Keratinocyte (primary cell): Measurements from ENCODE around the gene PARD6B. TPM values are rescaled to one million over a fixed set of nuclear protein-coding genes. Genes with fewer than 3 reads are reported as not detected.
"Not testable (repeated sequence)": the region's sequence is repeated elsewhere in the genome, so short reads cannot be mapped to it uniquely, and the experiment has no call there.

Source experiments
- DNase-seq: peaks from one replicate; pipeline ENCODE4 v3.0.0-alpha.2; 2011; ENCODE audit warnings: low read depth, missing footprints, low spot score
- FAIRE-seq: peaks from 2 replicates; lab custom pipeline; 2011; peaks lifted over from hg19 to GRCh38; lab: Jason Lieb, UNC
- H2AFZ ChIP-seq: 2 replicates; pipeline ENCODE4 v1.6.0; 2012; ENCODE audit warnings: low read length, control low read depth, inconsistent platforms; ENCODE audit not compliant: control insufficient read depth
- H3K27ac ChIP-seq: 2 replicates; pipeline ENCODE4 v1.5.1; 2011; ENCODE audit warnings: low read length; ENCODE audit not compliant: control insufficient read depth, insufficient read depth
- H3K27me3 ChIP-seq: 3 replicates; pipeline ENCODE4 v1.6.0; 2011; ENCODE audit warnings: low read length; ENCODE audit not compliant: control insufficient read depth, insufficient read depth; ENCODE audit errors: extremely low read depth
- H3K36me3 ChIP-seq, 2 experiments: 2 replicates in 1 of 2; 3 replicates in 1 of 2; pipeline ENCODE4 v1.5.1; 2011; ENCODE audit warnings: low read length in 2 of 2, mild to moderate bottlenecking in 1 of 2; ENCODE audit not compliant: control insufficient read depth in 2 of 2, insufficient read depth in 2 of 2; ENCODE audit errors: extremely low read depth in 1 of 2
- H3K4me1 ChIP-seq: 3 replicates; pipeline ENCODE4 v1.5.1; 2011; ENCODE audit warnings: low read length; ENCODE audit not compliant: control insufficient read depth, insufficient read depth; ENCODE audit errors: extremely low read depth
- H3K4me2 ChIP-seq: 3 replicates; pipeline ENCODE4 v1.6.0; 2011; ENCODE audit warnings: low read depth, low read length; ENCODE audit not compliant: control insufficient read depth, insufficient read depth; ENCODE audit errors: extremely low read depth
- H3K4me3 ChIP-seq, 3 experiments: fragments of 200-600 bp in 1 of 3; sonication (generic) in 1 of 3; 2 replicates in 2 of 3; 3 replicates in 1 of 3; pipeline ENCODE4 v1.5.1; 2011 to 2016; ENCODE audit warnings: low read length in 3 of 3, mild to moderate bottlenecking in 3 of 3, control low read depth in 2 of 3, inconsistent platforms in 1 of 3, low read depth in 1 of 3, mixed read lengths in 1 of 3, mixed run types in 1 of 3, moderate library complexity in 1 of 3; ENCODE audit not compliant: control insufficient read depth in 2 of 3, insufficient read depth in 2 of 3; ENCODE audit errors: extremely low read depth in 1 of 3
- H3K79me2 ChIP-seq: 2 replicates; pipeline ENCODE4 v1.6.0; 2012; ENCODE audit warnings: low read length; ENCODE audit not compliant: control insufficient read depth, insufficient read depth
- H3K9ac ChIP-seq: 3 replicates; pipeline ENCODE4 v1.6.0; 2011; ENCODE audit warnings: low read length; ENCODE audit not compliant: control insufficient read depth, insufficient read depth; ENCODE audit errors: extremely low read depth
- H3K9me1 ChIP-seq: 3 replicates; pipeline ENCODE4 v1.6.0; 2011; ENCODE audit warnings: low read length; ENCODE audit not compliant: control insufficient read depth, insufficient read depth; ENCODE audit errors: extremely low read depth
- H3K9me3 ChIP-seq: 2 replicates; pipeline ENCODE4 v1.5.1; 2012; ENCODE audit warnings: low read depth, low read length; ENCODE audit not compliant: control insufficient read depth
- H4K20me1 ChIP-seq: 3 replicates; pipeline ENCODE4 v1.6.0; 2011; ENCODE audit warnings: low read length; ENCODE audit not compliant: control insufficient read depth, insufficient read depth; ENCODE audit errors: extremely low read depth
- CTCF ChIP-seq, 3 experiments: IDR thresholded peaks in 1 of 3; conservative IDR thresholded peaks in 1 of 3; optimal IDR thresholded peaks in 1 of 3; 2 replicates in 2 of 3; 3 replicates in 1 of 3; pipeline versions ENCODE3 to v1.5.1; 2011; ENCODE audit warnings: low read length in 3 of 3, mild to moderate bottlenecking in 3 of 3, moderate library complexity in 2 of 3, control low read depth in 1 of 3, inconsistent platforms in 1 of 3; ENCODE audit not compliant: insufficient read depth in 2 of 3; ENCODE audit errors: extremely low read depth in 1 of 3
- EZH2 ChIP-seq: IDR thresholded peaks from one replicate; pipeline ENCODE4 v1.6.1; 2012; ENCODE audit warnings: inconsistent platforms, mild to moderate bottlenecking, low read length, moderate library complexity
- dilution Hi-C: fragments of 300-500 bp; cut with MboI; formaldehyde crosslinking; loops from one replicate; pipeline ENCODE4 v1.7.0; 2020; ENCODE audit warnings: low sequenced_read_pairs; ENCODE audit not compliant: extremely low pct_ligation_motif_present
- polyA plus RNA-seq, 5 experiments: library from polyadenylated mRNA; depleted of rRNA in 3 of 5; stranded (reverse) in 3 of 5; stranded (forward) in 1 of 5; unstranded in 1 of 5; fragments of >200 nt; gene quantifications; 1 replicate in 1 of 5; 2 replicates in 3 of 5; 3 replicates in 1 of 5; pipeline versions ENCODE4 v1.2.1 to v1.2.3, GENCODE V29; 2011 to 2012; ENCODE audit warnings: missing spikeins in 2 of 5, low read depth in 1 of 5, low replicate concordance in 1 of 5

Gene PARD6B
- polyA plus RNA-seq, 1 donor (not counting 4 experiments of a cell fraction or from before 2014, with no cell fraction given), result 2.0 TPM

- Histone ChIP-seq H3K79me2 (no peaks in the 10 kb centered on the region), H3K4me3 (no peak overlapping the region), H3K9ac (no peak overlapping the region), H4K20me1 (no peaks in the 10 kb centered on the region), H3K4me1 (no peaks in the 10 kb centered on the region), H3K9me3 (no peaks in the 10 kb centered on the region), H3K27me3 (no peaks in the 10 kb centered on the region), H3K9me1 (no peaks in the 10 kb centered on the region), H3K27ac (no peak overlapping the region), H3K4me2 (no peak overlapping the region), H3K36me3 (no peaks in the 10 kb centered on the region), H2AFZ (no peak overlapping the region)
- no peak for TF ChIP-seq CTCF (optimal IDR thresholded peaks at IDR 0.05 in 1 of 3, IDR thresholded peaks at IDR 0.05 in 1 of 3, conservative IDR thresholded peaks at IDR 0.05 in 1 of 3; ENCODE audit: extremely low read depth in 1 of 3, insufficient read depth in 2 of 3, low read length in 3 of 3)
- no peak for TF ChIP-seq EZH2
- dilution Hi-C loops, result no loop called here
- no peak for DNase-seq
- no peak for FAIRE-seq
Observed at GRCh38 chr20:50777373-50777772, 46.0 kb downstream of the PARD6B start.

GRCh38 chr20:50778994-50779393 is 47.6 kb downstream of the PARD6B start:
- FAIRE-seq, DNase-seq, dilution Hi-C loops, H3K27me3 ChIP-seq, H3K4me2 ChIP-seq, H3K9me1 ChIP-seq, H3K79me2 ChIP-seq, H3K36me3 ChIP-seq, H3K9me3 ChIP-seq, H3K4me3 ChIP-seq, H3K9ac ChIP-seq, H3K27ac ChIP-seq, H4K20me1 ChIP-seq, H3K4me1 ChIP-seq, H2AFZ ChIP-seq: not testable (repeated sequence)

- Histone ChIP-seq H3K9me3 (no peaks in the 10 kb centered on the region), H3K9me1 (no peaks in the 10 kb centered on the region), H2AFZ (no peak overlapping the region), H3K36me3 (no peaks in the 10 kb centered on the region), H3K79me2 (no peaks in the 10 kb centered on the region), H3K4me1 (no peaks in the 10 kb centered on the region), H3K4me2 (no peak overlapping the region), H3K27ac (no peak overlapping the region), H4K20me1 (no peaks in the 10 kb centered on the region), H3K4me3 (no peak overlapping the region), H3K27me3 (no peaks in the 10 kb centered on the region), H3K9ac (no peak overlapping the region)
- DNase-seq (no peak), FAIRE-seq (no peak)
- dilution Hi-C loops, result no loop called here
- no peak for TF ChIP-seq EZH2
- no peak for TF ChIP-seq CTCF (optimal IDR thresholded peaks at IDR 0.05 in 1 of 3, IDR thresholded peaks at IDR 0.05 in 1 of 3, conservative IDR thresholded peaks at IDR 0.05 in 1 of 3; ENCODE audit: extremely low read depth in 1 of 3, insufficient read depth in 2 of 3, low read length in 3 of 3)
Observed at GRCh38 chr20:50783390-50783789, 52.0 kb downstream of the PARD6B start.
